DND-41 (cell line): ENCODE data around the gene ARHGEF2.

Experiments used
- CTCF ChIP-seq: IDR thresholded peaks from 2 replicates; pipeline ENCODE4 v1.5.1; 2012; ENCODE audit warnings: borderline replicate concordance, low read length, moderate library complexity, mild to moderate bottlenecking; ENCODE audit not compliant: poor library complexity, severe bottlenecking; ENCODE audit errors: extremely low read depth
- EZH2 ChIP-seq: IDR thresholded peaks from 3 replicates; pipeline ENCODE4 v1.6.1; 2012; ENCODE audit warnings: borderline replicate concordance, low read depth, mild to moderate bottlenecking, moderate library complexity, low read length, inconsistent platforms; ENCODE audit not compliant: severe bottlenecking

DNA sequence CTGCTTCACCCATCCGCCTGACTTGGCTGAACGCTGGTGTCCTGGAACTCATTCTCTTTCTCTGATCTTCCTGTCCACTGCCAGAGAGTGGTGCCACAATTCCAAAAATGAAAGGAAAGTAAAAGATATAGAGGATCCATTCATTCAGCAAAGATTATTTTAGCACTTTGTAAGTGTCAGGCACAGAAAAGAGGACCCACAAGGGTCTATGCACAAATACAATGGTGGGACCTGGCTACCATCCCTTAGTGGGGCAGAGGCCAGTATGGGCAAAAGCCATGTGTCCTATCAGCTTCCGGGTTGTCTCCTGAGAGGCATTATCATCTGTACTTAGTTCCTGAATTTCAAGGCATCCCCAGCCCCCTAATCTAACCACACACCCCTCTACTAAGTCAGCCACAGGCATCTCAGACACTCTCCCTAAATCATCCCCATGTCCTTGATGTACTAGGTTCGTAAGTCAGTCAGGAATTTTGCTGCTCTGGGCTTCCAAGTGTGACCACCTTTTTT is 23.4 kb upstream of the ARHGEF2 start:
- TF ChIP-seq CTCF (no peak), EZH2 (no peak)
